SK-N-DZ (cell line): ENCODE results near the gene APBA2.

ENCODE experiments used
- DNase-seq: peaks from one replicate; pipeline ENCODE4 v3.0.0-alpha.2; 2015; ENCODE audit warnings: low spot score

APBA2 gene

GRCh38 chr15:28914483-28915023, 28.8 kb downstream of the APBA2 start:
- DNase-seq: no peak

DNA sequence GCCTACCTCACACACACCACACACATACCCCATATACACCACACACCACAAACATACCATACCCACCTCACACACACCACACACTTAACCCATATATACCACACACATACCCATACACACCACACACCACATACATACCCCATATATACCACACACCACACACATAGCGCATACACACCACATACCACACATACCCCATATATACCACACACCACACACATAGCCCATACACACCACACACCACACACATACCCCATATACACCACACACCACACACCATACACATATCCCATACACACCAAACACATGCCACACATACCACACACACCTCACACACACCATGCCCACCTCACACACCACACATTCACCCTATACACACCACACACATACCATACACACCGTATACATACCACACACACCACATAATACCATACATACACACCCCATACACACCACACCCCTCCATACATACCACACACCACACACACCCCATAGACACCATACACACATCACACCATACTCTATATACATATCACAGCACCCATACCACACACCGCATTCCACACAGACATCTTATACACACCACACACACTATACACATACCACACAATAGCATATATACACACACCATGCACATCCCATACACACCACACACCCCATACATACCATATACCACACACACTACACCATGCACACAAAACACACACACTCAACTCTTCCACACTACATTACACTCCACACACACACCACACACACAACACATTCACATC, 29.5 kb downstream of the APBA2 start:
- DNase-seq: no peak

- DNase-seq: no peak
These were observed 30.2 kb downstream of the APBA2 start for GRCh38 chr15:28915935-28916334.

DNA sequence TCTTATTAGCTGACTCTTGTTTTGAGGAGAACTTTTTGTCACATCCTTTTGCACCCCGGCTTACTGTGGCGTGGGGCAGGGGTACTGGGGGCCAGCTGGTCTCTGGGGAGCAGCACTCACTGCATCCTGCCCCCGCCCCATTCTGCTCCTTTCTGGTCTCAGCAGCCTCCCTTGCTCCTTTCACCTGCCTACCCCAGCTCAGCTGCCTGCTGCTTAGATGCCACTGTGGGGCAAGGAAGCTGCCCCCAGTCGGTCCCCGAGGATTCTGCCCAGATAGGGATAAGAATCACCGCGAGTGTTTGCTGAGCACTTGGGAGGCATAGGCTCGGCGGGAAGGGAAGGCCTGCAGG, 32.0 kb downstream of the APBA2 start:
- DNase-seq: no peak

DNA sequence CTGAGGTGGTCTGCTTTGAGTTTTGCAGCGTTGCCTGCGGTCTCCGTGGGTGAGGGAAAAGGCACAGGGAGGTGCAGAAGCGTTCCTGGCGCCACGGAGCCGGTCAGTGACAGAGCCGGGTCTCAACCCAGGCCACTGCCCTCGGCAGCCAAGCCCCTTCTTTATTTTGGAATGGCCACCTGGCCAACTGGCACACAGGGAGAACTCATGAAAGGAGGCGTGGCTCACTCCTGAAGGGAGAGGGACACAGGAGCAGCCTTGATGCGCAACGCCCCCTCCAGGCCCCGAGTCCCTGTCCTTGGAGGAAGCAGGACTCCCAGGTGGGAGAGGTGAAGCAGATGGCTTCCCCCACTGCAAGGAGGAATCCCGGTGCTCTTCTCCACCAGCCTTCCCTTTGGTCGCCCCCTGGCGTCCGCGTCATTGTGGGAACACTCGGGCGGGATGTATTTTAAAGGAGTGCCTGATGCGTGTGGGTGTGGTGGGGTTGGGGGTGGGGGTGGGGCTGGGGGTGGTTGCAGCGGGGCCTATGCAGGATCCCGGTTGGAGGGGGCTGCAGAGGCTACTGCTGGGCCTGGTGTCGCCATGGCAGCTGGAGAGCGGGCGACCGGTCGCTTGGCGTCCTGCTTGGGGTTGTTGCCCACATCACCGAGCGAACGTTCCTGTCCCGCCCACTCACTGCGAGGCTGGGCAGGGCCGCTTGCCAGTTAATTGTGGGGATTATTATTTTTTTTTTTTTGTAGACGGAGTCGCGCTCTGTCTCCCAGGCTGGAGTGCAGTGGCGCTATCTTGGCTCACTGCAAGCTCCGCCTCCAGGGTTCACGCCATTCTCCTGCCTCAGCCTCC, 32.6 kb downstream of the APBA2 start:
- no peak for DNase-seq

GRCh38 chr15:28919201-28919635, 33.4 kb downstream of the APBA2 start:
- DNase-seq: no peak

- DNase-seq: no peak
These were observed 34.2 kb downstream of the APBA2 start for GRCh38 chr15:28919679-28920655.

- no peak for DNase-seq
These were observed 35.1 kb downstream of the APBA2 start for GRCh38 chr15:28920781-28921331.

DNA sequence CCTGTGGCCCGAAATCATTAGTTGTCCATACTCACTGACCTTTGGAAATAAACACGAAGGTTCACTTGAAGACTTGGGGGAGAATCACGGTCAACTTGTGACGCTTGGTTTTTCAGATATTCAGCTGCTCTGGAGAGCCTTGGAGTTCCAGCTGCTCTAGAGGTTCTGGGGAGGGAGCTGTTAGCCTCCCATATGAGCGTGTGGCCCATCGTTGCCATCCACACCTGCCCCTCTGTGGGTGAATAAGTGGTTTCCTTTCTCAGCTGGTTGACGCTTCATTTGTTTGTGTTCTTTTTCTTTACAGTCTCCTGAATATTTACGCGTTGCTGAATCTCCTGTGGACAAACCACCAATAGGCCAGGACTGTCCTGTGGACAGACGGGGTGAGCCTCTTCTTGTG, 35.6 kb downstream of the APBA2 start:
- no peak for DNase-seq

GRCh38 chr15:28921919-28922706, 36.3 kb downstream of the APBA2 start:
- no peak for DNase-seq

GRCh38 chr15:28922707-28923012, 36.9 kb downstream of the APBA2 start:
- DNase-seq: no peak

DNA sequence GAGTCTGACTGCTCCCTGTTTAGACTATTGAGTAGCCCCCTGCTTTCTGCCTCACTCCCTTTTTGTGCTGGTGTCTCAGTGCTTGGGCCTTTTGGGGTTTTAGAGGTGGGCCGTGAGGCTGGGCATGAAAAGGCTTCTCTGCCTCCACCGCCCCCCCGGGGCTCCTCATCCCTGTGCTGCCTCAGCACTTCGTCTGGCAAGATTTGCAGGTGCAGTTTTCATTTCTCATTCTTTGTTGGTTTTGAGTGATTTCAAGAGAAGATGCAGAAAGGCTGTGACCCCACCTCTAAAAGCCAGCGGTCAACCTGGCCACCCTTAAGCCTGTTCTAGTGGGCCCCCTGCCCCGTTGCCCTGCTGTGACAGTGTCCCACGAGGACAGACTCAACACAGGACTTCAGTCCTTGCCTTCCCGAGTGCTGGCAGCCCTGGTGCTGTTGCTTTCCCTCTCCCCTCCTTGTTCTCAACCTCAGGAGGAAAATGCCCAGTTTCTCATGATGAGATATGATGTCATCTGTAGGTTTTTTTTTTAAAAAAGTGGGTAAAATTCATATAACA, 38.0 kb downstream of the APBA2 start:
- no peak for DNase-seq

DNA sequence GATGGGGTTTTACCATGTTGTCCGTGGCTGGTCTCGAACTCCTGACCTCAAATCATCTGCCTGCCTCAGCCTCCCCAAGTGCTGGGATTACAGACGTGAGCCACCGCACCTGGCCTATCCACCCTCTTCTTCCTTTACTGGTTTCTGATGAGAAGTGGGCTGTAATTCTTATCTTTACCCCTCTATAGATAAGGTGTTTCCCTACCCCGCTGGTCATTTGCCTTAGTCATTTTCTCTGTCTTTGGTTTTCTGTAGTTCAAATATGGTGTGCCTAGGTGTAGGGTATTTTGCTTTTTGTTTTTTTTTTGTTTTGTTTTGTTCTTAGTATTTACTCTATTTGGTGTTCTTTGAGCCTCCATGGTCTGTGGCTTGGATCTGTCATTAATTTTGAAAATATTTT, 41.3 kb downstream of the APBA2 start:
- DNase-seq: no peak

DNA sequence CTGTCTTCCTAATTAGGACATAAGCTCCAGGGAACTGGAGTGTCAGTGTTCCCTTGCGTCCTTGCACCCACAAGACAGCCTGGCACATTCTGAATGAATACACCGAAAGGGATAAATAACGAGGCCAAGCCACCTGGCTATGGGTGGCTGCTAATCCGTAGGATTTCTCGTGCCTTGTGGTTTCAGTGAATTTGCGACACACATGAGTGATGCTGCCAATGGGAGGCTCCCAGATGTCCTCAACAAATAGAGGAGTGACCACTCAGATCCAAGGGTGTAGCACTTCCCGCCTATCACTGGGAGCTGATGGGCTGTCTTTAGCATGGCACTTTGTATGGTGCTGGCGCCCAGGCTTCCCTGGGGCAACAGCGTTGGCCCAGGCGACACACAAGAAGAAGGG, 43.4 kb downstream of the APBA2 start:
- no peak for DNase-seq

- DNase-seq: no peak
These were observed 44.2 kb downstream of the APBA2 start for GRCh38 chr15:28930011-28930410.

- DNase-seq: no peak
These were observed 44.9 kb downstream of the APBA2 start for GRCh38 chr15:28930476-28931291.

DNA sequence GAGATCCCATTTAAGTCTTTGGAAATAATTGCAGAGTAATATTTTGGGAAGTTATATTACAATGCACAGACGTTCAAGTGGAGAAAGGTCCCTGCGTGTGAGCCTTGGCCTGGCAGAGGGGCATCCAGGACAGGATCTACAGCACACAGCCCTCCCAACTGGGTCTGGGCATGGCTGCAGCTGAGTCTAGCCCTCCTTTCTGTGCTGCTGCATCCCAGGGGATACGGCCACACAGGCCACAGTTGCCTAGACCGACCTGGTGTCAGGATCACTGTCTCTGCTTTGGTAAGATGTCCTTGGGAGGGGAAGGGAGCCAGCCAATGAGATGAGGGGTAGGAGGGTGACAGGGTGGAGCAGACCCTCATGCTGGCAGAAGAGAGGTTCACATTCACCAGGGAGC, 46.1 kb downstream of the APBA2 start:
- no peak for DNase-seq

GRCh38 chr15:28932361-28932760, 46.6 kb downstream of the APBA2 start:
- no peak for DNase-seq

GRCh38 chr15:28933710-28934445, 48.1 kb downstream of the APBA2 start:
- DNase-seq: no peak
